GM12873 (cell line): ENCODE measurements around the gene THBD.

Source experiments
- TF ChIP-seq, protein P1 (sequence below): IDR thresholded peaks from 2 replicates; pipeline ENCODE4 v1.5.1; 2012; ENCODE audit warnings: low read depth, mild to moderate bottlenecking, moderate library complexity, low read length, control low read depth; ENCODE audit not compliant: insufficient read depth; ENCODE audit errors: missing control alignments

THBD gene

DNA sequence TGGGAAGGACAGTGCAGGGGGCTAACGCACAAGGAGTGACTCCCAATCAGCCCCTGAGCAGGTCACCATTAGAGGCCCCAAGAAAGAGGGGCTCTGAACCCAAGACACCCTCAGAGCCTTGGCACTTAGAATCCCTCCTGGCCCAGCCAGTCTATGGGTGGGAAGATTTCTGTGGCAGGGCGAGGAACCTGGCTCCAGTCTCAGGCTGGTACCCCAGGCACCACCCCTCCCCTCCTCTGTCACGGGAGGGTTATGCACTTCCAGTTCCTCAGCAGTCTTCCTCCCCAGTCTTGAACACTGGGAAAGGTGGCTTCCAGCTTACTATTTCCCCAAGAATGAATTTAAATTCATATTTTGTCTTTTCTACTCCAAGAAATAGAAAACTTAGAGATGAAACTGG, 42.0 kb downstream of the THBD start:
- TF ChIP-seq, protein P1, sequence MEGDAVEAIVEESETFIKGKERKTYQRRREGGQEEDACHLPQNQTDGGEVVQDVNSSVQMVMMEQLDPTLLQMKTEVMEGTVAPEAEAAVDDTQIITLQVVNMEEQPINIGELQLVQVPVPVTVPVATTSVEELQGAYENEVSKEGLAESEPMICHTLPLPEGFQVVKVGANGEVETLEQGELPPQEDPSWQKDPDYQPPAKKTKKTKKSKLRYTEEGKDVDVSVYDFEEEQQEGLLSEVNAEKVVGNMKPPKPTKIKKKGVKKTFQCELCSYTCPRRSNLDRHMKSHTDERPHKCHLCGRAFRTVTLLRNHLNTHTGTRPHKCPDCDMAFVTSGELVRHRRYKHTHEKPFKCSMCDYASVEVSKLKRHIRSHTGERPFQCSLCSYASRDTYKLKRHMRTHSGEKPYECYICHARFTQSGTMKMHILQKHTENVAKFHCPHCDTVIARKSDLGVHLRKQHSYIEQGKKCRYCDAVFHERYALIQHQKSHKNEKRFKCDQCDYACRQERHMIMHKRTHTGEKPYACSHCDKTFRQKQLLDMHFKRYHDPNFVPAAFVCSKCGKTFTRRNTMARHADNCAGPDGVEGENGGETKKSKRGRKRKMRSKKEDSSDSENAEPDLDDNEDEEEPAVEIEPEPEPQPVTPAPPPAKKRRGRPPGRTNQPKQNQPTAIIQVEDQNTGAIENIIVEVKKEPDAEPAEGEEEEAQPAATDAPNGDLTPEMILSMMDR = no peak

DNA sequence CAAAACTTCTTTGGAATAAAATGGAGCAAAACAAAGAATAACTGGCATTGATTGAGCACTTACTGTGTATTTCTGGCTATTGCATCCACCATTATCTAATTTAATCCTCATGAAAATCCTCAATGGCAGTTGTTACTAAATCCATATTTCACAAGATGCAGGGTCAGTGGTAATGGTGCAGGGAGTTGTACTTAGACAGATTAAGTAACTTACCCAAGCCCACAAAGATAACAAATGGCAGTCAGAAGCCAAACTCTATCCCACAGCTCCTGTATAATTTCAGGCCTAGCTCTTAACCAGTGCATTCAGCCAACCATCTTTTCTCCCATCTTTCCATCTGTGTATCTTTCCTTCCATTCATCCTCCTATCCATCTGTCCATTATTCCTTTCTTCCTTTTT, 43.7 kb downstream of the THBD start:
- TF ChIP-seq, protein P1 = no peak

DNA sequence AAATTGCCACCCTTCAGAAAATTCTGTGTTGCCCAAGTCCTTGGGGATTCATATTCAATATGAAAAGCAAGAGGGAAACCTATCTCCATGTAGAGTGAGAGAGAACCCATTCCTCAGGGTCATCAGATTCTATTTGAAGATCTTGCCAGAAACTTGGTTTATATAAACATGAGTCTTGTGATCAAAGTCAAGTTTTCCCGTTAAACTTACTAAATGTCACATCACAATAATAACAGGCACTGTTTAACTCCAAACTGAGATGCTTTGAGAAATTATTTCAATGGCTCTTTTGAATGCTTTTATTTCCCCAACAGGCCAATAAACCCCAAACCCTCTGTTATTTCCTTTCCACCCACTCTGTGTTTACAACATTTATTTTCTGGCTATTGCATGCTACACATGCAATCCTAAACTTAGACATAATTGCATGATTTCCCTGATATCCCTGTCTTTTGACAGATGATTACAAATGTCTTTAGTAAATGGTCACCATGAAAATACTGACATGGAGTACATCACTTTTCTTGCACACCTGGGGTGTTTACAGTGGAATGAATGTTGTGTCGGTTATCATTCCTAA, 45.5 kb downstream of the THBD start:
- TF ChIP-seq, protein P1 = no peak

DNA sequence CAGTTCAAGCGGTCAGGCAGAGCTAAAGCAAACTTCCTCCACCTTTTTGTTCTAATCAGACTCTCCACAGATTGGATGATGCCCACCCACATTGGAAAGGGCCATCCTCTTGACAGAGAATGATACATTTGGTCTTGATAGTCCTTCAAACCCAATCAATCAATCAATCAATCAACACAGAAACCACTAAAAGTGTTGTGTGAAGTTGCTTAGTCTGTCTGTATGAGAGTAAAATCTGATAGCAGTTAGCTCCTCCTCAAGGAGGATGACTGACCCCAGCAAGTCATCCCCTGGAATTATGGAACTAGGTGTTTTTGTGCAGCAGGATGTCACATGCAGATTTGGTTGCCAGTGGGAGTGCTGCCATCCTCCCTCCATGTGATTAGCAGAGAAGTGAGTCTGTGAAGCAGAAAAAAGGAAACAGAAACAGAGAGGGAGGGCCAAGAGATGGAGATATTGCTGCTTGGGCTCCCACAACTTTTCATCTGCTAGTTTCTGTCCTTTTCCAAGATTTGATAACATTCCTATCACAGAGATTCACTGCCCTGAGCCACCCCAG, 46.3 kb downstream of the THBD start:
- TF ChIP-seq, protein P1 = no peak

DNA sequence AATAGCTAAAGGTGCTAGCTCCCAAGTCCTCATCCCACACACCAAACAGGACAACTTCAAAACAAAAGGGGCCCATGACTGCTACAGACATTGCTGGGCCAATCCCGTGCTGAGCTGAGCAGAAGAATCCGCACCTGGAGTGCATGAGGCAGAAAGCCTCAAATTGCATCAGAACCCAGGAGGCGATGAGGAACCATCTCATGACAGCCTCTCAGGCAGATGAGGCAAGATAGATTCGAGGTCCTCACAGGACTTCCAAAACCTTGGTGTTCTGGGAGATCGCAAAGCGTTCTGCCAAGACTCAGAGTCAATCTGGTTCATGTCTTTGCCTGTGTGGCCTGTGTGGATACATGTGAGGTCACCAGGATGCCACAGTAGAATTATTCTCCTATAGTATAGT, 47.2 kb downstream of the THBD start:
- TF ChIP-seq, protein P1 = no peak

DNA sequence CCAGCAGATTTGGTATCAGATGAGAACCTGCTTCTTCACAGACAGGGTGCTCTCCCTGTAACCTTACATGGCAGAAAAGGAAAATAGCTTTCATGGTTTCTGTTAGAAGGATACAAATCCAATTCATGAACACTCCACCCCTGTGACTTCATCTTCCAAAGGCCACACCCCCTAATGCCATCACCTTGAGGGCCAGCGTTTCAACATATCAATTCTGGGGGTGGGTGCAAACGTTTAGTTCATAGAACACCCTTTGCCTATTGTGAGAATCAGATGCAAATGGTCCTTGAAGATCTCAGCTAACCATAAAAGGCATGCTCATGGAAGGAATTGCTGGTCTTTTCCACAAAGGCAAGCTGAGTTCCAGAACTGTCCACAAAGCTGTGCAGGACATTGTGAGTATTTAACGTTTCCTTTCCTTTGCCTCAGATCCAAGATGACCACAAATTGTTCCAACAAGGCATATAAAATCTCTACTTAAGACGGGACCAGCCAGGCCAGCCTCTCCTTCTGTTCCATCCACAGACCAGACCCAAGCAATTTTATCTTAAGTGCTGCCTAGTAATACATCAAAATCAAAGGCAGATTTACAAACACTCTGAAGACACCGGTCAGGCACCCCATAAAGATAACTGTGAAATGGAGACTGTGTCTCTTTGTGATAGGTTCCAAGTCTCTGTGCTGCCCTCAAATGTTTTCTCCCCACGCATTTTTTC, 49.1 kb downstream of the THBD start:
- TF ChIP-seq, protein P1 = no peak

DNA sequence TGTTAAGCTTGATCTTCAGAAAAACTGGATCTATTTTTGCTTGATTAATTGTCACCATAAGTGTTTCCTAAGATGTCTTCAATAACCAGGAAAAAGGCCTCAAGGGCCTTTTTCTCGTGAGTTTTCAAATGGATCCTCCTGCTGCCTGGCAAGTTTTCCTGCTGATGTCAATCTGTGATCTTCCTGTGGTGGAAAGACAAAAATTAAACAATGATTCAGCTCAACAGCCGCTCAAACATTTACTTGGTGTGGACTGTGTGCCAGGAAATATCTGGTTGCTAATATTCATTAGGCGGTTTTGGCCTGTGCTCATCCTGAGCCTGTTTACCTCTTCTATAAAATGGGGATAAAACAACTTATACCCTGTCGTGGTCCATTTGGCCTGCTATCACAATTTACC, 49.7 kb downstream of the THBD start:
- TF ChIP-seq, protein P1 = no peak
